ENCODE data around the gene SNRNP48. TPM values are rescaled to one million over a fixed set of nuclear protein-coding genes. Genes with fewer than 3 reads are reported as not detected.

SNRNP48 gene
- total RNA-seq, 1 experiment from 2014 or later = 26.2 TPM

GRCh38 chr6:7578516-7578915 is 11.5 kb upstream of the SNRNP48 start:
- intact Hi-C loops (cut with micrococcal nuclease) = no loop called here

More at GRCh38 chr6:7578516-7578915, 11.5 kb upstream of the SNRNP48 start:
- ATAC-seq (no peak), DNase-seq (ENCODE audit: low read depth, low spot score) (no peak)
- no peaks in the 10 kb centered on the region for H3K79me2 ChIP-seq (ENCODE audit: insufficient read depth, low read length)
- H3K27me3 ChIP-seq (ENCODE audit: insufficient read depth, low read length) = no peaks in the 10 kb centered on the region
- H3K36me3 ChIP-seq (ENCODE audit: control insufficient read depth in 1 of 2, insufficient read depth in 2 of 2, low read length in 2 of 2) = peaks cover 77 to 90% of the 10 kb centered on the region in 2 experiments
- H3K4me3 ChIP-seq (replicated peaks in 1 of 2; ENCODE audit: low read depth in 1 of 2, low read length in 2 of 2) = no peak overlapping the region
- H2AFZ ChIP-seq (ENCODE audit: low read depth, low read length, poor library complexity, severe bottlenecking) = no peak overlapping the region
- H3K9me2 ChIP-seq (ENCODE audit: insufficient read depth) = no peaks in the 10 kb centered on the region
- H4K20me1 ChIP-seq (ENCODE audit: insufficient read depth) = no peaks in the 10 kb centered on the region
- no TSS peak for BruUV-seq (replicated peaks)
- ChIA-PET RAD21 (ENCODE audit: low non-redundant PET in 1 of 2, low total read pairs in 2 of 2, uncharacterized antibody in 2 of 2, unreplicated experiment in 2 of 2) (no interaction called here), POLR2A (no interaction called here), CTCF (no interaction called here)
- H3K9me3 ChIP-seq (ENCODE audit: control insufficient read depth in 1 of 2, insufficient read depth in 1 of 2, low read depth in 1 of 2, low read length in 2 of 2) = no peaks in the 10 kb centered on the region
- no peak overlapping the region for H3K9ac ChIP-seq (ENCODE audit: low read length)
- no peaks in the 10 kb centered on the region for H3K4me1 ChIP-seq (ENCODE audit: control insufficient read depth in 1 of 2, insufficient read depth in 2 of 2, low read length in 2 of 2)
- H3K27ac ChIP-seq (ENCODE audit: low read depth, low read length) = no peak overlapping the region
- TF ChIP-seq, protein P1, sequence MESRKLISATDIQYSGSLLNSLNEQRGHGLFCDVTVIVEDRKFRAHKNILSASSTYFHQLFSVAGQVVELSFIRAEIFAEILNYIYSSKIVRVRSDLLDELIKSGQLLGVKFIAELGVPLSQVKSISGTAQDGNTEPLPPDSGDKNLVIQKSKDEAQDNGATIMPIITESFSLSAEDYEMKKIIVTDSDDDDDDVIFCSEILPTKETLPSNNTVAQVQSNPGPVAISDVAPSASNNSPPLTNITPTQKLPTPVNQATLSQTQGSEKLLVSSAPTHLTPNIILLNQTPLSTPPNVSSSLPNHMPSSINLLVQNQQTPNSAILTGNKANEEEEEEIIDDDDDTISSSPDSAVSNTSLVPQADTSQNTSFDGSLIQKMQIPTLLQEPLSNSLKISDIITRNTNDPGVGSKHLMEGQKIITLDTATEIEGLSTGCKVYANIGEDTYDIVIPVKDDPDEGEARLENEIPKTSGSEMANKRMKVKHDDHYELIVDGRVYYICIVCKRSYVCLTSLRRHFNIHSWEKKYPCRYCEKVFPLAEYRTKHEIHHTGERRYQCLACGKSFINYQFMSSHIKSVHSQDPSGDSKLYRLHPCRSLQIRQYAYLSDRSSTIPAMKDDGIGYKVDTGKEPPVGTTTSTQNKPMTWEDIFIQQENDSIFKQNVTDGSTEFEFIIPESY (IDR thresholded peaks at IDR 0.05; ENCODE audit: extremely low read depth, insufficient replicate concordance, low read length) = no peak
- TF ChIP-seq SIN3A (IDR thresholded peaks at IDR 0.05; ENCODE audit: low read depth) (no peak), RAD21 (IDR thresholded peaks at IDR 0.05; ENCODE audit: low read depth) (no peak), REST (IDR thresholded peaks at IDR 0.05; ENCODE audit: low read depth) (no peak), CTCF (IDR thresholded peaks at IDR 0.05 in 2 of 3, conservative IDR thresholded peaks at IDR 0.05 in 1 of 3; ENCODE audit: borderline replicate concordance in 1 of 3, insufficient read depth in 1 of 3, low read depth in 2 of 3, low read length in 2 of 3) (no peak), EZH2 (IDR thresholded peaks at IDR 0.05) (no peak), POLR2AphosphoS5 (IDR thresholded peaks at IDR 0.05; ENCODE audit: low read depth, low read length) (no peak), ZFX (IDR thresholded peaks at IDR 0.05) (no peak), MAX (IDR thresholded peaks at IDR 0.05) (no peak), CBX3 (IDR thresholded peaks at IDR 0.05; ENCODE audit: low read depth) (no peak), SRF (IDR thresholded peaks at IDR 0.05; ENCODE audit: low read depth) (no peak), EZH2phosphoT487 (IDR thresholded peaks at IDR 0.05; ENCODE audit: borderline replicate concordance) (no peak), POLR2A (IDR thresholded peaks at IDR 0.05; ENCODE audit: borderline replicate concordance, extremely low read depth, insufficient read depth, insufficient read length) (no peak), JUND (IDR thresholded peaks at IDR 0.05) (no peak), ELF1 (IDR thresholded peaks at IDR 0.05; ENCODE audit: borderline replicate concordance, low read depth) (no peak)
- H3K4me2 ChIP-seq (ENCODE audit: low read length) = no peak overlapping the region

All from HCT116 (cell line).